Activated T-helper 1 cell treated with anti-CD3 and anti-CD28 coated beads, Interleukin-2, amount 50 U/mL, for 16 hours (primary cell): ENCODE results near the gene GPRC6A.

Source experiments
- DNase-seq, 2 donors: peaks; one replicate each; pipeline ENCODE4 v3.0.0-alpha.2; 2020; ENCODE audit warnings: low read depth in 1 of 2, low spot score in 1 of 2

GPRC6A gene

GRCh38 chr6:116779573-116780164 is 49.2 kb downstream of the GPRC6A start:
- no peak for DNase-seq

DNA sequence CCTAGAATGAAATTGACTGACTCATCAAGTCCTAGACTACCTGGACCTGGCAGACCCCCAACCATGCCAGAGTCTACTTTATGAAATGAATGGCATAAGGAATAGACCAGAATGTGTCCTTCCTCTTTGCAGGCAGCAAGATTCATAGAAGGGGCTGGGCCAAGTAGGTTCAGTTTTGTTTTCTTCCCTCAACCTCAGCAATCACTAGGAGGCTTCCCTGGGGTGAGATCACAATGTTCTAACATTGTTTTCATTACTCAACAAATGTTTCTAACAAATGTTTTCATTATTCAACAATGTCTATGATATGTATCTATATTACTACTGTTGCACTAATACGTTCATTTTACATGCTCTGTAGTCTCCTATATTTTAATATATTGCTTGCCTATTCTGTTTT is 55.0 kb downstream of the GPRC6A start:
- no peak for DNase-seq

GRCh38 chr6:116772450-116772849 is 56.4 kb downstream of the GPRC6A start:
- no peak for DNase-seq

DNA sequence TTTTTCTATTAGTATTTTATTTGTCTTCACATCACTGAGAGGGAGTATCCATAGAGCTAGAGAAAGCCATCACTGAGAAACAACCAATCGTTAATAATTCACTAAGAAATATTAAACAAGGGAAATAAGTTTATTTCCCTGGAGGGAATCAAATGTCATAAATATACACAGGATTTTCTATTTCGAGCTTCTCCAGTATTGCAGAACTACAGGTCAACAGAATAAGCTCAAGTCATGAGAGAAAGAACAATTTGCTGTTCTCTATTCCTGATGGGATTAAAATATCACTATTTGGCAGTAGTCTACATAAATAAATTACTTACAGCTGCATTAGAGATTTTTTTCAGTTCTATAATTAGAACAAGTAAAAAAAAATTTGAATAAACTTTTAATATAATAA is 61.2 kb downstream of the GPRC6A start:
- DNase-seq, result no peak

DNA sequence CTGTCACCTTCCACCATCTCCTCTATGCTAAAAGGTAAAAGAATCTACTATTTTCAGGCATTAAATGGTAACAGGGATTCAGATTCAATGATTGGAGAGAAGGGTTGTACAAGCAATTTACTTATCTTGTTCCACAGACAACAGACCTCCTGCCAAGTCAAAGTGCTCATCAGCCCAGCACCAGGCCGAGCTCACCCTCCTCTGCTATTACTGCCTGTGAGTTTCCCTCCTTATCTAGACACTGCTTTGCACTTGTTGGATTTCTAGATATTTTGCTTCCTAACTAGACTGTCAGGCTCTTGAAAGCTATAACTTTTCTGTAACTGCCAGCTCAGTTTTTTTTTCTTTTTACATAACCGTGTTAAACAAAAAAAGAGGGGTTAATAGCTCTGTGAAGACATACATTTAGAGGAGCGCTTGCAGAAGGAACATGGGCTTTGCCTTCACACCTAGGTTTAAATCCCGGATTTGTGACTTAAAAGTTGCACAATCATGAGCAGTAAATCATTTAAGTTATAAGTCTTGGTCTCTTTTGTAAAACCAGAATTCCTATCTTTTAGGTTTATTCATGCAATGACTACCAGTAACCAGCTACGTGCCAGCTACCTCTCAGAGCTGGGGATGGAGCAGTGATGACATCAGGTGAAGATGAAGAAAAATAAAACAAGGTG is 62.2 kb downstream of the GPRC6A start:
- no peak for DNase-seq

- DNase-seq, result no peak
Observed at GRCh38 chr6:116764961-116765841, 63.7 kb downstream of the GPRC6A start, which contains the start of gene FAM162B. TSS of gene FAM162B (minus strand) at chr6:116765719. CDS start at chr6:116765576, 143 bp downstream.

- DNase-seq, result no peak
Observed at GRCh38 chr6:116764629-116764960, 64.3 kb downstream of the GPRC6A start.

DNA sequence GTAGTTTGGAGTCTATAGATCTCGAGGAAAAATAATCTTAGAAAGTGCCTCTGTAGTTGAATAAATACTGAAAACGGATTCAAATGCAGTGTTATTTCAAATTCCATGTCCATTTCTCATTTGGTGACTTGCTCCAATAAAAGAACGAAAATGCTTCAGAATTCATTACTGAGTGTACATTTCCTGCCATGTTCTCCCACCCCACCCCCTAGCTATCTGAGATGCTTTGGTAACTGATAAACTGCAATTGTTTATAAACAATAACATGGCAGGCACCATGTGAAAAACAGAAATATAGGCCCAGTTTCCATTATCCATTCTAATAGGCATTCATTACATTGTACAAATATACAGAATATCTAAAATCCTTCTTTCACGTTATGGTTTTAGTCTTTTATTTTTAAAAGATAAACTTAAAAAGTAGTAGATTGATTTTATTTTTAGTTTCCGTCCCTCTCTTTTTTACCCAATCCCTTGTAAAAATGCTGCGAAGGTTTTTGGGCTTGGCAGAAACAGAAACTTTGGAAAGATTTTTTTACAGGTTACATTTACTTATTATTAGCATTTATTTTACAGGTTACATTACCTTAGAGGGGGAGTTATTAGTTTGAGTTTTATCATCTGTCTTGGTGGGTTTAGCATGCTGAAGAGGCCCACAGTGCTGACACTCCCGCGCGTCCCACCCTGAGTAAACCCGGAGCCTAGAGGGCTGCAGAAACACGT is 64.8 kb downstream of the GPRC6A start:
- no peak for DNase-seq

GRCh38 chr6:116763048-116763447 is 65.8 kb downstream of the GPRC6A start:
- DNase-seq, result no peak

DNA sequence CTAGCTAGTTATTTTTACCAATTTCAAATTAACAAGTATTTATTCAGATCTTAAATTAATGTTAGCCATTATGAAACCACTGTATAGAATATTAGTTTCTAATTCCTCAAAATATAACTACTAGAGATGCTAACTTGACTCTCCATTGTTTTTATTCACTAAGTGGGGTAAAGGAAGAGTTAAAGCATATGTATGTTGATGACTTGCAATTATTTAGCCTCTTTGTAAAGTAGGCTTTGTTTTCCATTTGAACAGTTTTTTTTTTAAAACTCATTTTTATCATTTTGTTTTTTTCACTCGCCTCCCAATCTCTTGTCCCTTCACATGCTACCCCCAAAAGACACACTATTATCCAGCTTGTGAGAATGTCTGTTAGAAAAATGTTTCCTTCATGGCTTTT is 66.6 kb downstream of the GPRC6A start:
- DNase-seq, result no peak

DNA sequence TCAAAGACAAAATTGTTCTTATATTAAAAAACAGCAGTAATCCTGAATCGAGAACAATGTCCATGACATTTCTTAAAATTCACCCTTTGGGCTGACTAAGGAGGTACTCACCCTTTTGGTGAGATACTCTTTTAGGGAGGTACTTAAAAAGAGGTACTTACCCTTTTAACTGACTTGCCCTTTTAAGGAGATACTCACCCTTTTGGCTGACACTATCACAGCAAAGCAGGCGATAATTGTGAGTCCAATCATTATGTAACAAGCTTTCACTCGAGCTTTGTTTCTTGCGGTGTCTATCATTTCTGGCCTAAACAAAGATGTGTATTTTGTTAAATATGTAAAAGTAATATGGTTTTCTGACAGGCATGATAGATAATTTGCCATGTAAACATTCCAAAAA is 67.1 kb downstream of the GPRC6A start:
- DNase-seq, result no peak

GRCh38 chr6:116745176-116745575 is 83.7 kb downstream of the GPRC6A start:
- DNase-seq, result no peak
